A172 (cell line): ENCODE measurements around the gene SNX19. TPM values are rescaled to one million over a fixed set of nuclear protein-coding genes. Genes with fewer than 3 reads are reported as not detected.
"Not testable (repeated sequence)": the region's sequence is repeated elsewhere in the genome, so short reads cannot be mapped to it uniquely, and the experiment has no call there.

Source experiments
- DNase-seq: peaks from one replicate; pipeline ENCODE4 v3.0.0-alpha.2; 2015; ENCODE audit warnings: low spot score
- total RNA-seq: library from RNA; depleted of rRNA; stranded (reverse); fragments of >200 nt; shearing (Covaris generic); gene quantifications from 2 replicates; pipeline ENCODE4 v1.2.3, GENCODE V29; 2014

SNX19 gene
- total RNA-seq, 1 experiment from 2014 or later = 36.2 TPM

DNA sequence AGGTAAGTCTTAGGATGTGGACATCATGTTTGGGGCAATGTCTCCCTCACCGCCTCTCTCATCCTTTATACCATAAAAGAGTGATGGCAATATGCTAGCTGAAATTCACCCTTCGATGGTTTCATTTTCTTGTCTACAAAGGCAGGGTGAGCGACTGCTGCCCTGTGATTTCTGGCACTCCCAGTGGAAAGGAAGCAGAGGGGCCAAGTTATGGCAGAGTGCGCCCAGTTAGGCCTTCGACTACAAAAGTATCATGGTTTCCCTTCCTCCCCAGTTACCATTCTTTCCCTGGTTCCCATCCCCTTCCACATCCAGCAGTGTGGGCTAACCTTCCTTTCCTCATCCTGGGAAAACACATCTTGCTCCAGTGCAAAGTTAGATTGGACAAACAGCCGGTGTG, 43.8 kb downstream of the SNX19 start:
- no peak for DNase-seq

DNA sequence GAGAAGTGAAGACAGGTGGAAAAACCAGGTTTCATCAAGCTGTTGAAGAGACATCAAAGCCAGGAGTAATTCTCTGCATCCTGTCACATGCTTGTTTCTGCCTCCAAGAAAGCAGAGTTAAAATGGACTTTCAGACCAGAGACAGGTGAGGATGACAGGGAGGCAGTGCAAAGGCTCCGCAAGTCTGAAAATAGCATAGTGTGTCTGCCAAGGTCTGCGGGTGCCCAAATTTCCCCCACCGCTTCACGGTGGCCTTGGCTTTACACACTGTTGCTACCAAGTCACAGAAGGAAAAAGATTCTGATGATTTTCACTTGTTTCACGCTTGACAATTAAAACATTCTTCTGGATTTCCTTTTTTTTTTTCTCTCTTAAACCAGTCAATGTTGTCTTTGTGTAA, 44.2 kb downstream of the SNX19 start:
- no peak for DNase-seq

DNA sequence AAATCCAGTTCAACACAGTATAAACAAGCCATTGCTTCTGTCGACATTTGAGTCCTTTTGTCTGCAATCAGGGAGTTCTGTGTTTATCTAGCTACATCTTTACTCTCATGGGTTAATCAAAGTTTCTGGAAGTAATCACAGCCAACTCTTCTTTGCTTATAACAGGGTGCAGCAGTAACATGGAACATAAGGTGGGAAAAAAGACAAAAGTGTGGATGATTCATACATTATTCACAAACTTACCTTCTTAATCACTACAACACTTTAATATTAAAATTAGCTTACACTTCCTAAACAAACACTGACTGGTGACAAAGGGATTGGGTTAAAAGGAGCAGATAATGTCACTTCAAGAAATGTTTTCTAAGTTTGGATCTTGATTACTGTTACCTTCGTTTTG, 44.7 kb downstream of the SNX19 start:
- peak; percentile 51 for DNase-seq

DNA sequence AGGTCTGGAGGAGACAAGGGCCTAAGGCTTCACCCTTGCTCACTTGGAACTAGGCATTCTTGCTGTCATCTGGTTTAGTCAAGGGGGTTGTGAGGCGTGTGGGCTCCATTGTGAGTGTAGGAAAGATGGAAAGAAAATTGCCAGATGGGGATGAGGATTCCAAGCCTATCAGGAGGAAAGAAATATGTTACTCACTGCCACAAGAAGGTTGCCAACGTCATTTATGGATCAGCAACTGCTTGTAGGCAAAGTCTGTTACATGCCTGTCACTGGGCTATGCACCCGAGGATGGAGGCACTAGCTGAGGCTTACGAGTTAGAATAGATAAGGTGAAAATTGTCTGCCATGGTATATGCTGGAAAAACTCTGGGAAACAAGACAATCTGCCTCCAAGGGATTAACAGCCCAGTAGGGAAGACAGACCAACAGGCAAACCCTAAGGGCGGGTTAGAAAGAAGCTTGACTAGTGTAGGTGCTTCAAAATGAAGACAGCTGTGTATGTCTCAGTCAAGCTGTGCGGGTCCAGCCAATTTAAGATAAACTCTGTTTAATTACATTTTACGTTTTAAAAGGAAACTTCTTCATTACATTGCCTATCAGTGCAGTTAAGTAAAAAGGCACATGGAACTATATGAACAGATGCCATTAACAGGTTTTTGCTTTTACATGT, 47.4 kb downstream of the SNX19 start:
- DNase-seq = no peak

DNA sequence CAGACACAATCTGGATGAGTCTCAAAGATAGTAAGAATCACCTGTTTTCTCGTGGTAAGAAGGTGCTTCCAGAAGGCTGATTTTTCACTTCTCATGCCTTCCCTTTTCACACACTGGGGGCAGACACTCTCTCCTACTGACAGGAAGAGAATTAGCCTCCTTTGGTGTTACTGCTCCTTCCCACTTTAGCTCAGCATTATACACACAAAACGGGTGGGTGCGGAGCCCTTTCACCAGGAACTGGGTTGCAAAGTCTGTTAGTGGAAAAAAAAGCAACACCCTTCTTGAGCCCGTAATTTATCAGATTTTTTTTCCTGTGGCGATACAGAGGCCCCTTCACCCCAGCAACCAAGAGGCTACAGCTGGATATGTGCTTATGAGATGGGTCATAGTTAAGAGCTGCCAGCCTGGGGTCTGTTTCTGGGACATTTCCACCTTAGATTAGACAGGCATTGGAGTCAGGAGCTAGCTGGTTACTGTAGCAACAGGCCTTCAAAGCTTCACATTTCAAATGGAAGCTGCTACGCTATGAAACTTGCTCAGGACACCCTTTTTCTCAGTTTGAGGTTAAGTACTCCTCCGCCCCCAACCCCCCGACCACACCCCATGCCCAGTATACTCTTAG, 48.1 kb downstream of the SNX19 start:
- no peak for DNase-seq

DNA sequence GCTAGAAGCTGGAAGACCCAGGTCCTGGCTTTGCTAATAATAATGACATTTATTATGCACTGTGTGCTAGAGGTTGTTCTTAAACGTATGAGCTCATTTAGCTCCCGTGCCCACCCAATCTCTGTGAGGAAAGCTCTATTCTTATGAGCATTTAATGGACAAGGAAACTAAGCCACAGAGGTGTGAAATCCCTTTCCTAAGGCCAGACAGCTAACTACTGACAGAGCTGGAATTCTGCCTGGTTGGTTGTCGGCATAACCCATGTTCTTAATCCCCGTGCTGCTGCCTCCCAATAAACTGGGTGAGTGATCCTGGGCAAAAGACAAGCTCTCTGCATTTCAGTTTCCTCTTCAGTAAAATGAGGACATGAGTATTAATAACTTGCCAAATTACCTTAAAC, 49.4 kb downstream of the SNX19 start:
- no peak for DNase-seq

DNA sequence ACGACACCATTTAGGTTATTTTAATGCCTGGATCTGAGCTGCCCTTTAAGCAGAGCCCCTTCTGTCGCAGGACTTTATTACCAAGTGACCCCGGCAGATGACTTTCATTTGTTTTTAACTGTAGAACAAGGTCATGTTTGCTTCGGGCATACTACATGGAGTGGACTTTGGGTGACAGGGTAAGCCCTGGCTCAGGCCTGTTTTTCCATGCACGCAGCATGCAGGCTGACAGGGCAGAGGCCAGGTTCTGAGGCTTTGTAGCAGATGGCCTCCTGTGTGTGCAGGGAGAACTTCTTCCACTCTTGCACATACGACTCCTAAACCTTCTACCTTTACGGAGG, 50.5 kb downstream of the SNX19 start:
- DNase-seq = no peak

DNA sequence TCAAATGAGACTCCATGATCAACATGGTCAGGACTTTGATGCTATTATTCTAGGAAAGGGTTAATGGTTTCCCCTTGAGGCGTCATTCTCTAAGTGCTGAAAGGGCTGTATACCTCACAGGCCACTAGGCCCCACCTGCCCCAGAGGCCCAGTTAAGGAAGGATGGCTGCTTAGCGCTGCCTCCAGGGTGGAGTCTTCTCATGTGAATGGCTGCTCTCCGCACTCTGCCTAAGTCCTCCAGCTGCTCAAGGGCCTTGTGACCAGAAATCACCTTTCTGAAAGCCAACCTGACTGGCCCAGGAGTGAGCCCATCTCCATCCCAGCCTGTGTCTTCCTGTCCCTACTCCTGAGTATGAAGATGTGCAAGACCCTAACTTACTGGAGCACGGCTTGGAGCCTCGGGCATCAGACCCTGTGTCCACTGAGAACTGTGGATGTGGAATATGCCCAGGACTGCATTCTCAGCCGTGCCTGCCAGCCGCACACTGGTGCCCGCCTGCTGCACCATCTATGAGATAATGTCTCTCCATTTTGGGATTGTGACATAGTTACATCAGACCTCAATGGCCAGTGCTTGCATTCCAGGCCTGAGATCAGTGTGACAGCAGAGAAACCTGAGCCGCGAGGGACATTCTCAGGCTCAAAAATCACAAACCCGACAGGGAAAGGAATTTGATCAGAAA, 51.0 kb downstream of the SNX19 start:
- no peak for DNase-seq

DNA sequence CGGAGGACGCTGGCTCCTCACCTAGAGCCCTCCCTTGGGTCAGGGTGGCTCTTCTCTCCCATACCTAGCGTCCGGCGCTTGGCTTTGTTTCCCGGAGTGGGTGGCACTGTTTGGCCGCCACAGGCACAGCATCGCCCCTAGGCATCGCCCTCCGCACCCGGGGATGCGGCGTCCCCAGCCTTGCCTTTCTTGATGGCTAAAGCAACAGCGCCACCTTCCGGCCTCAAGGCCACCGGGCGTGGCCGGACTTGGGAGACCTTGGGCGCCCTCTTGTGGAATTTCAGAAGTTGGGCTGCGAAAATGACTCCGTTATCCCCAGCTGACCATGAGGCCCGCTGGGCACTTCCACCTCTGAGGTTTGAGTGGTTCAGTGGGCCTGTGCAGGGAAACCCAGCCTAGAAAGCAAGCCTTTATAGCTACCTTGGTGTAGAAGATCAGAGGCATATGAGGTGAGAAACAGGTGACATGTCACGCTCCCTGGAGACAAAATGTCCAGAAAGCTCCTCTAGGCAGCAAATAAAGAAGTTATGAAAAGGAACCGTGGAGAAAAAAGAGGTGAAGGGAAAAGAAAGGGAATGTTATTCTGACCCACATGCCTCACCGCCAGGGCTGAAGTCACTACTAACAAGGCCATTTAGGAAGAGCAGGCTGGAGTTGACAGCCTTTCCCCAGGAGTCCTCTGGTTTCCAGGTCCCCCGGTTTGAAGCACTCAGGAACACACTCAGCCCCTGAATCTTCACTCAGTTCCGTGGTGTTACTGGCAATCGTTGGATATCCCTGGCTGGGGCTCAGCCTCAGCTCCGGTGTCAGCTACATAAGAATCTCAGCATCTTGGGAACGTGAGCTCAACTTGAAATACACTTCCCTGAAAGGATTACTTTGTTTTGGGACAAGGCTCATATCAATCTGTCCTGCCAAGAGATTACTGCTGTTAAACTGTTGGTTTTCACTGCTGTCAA, 54.1 kb downstream of the SNX19 start:
- DNase-seq = peak; percentile 46

DNA sequence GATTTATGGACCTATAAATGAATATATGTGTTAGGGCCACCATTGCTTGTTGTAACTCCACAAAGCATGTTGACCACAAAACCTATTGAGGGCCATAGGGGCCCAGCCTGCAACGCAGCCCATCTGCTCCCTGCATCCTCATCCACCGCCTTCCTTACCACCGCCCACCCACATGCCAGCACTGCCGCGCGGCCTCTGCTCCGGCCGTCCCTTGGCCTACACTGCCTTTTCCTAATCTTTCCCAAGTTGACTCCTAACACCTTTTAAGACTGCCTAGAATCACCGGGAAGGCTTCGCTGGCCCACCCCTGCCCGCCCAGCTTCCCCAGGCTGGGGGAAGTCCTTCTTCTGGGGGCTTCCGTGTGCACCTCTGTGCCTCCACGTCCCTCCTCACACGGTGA, 55.0 kb downstream of the SNX19 start:
- no peak for DNase-seq

DNA sequence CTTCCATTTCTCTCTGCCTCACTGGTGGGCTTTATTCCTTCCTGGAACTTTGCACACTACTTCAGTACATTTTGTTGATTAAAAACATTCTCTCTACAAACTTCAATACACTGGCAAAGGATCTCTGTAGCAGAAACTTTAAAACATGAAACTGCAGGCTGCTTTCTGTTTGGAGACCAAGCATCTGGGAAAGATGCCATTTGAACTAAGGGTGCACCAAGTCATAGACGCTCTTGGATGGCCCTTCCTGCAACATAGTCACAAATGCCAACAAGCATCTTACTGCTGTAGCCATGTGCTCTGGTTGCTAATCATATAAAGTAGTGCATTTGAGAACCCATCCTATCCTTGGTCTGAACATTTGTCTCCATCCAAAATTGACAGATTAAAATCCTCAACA, 56.4 kb downstream of the SNX19 start:
- DNase-seq = no peak

DNA sequence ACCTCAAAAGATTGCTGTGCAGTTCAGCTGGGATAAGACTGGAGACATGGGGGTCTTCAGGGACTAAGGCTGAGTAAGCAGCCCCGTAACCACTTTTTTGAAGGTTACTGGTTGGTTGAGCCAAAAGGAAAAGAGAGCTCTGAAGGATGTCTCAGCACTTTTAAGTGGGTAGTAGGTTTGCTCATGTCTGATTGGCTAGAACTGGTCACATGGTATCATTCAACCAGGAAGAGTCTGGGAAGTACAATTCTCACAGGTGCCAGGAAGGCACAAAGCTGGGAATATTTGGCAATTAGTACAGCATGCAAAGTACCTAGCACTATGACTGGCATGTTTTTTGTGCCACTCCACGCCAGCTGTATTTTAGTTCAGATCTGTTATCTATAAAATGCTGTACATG, 58.1 kb downstream of the SNX19 start:
- DNase-seq = peak; percentile 16

DNA sequence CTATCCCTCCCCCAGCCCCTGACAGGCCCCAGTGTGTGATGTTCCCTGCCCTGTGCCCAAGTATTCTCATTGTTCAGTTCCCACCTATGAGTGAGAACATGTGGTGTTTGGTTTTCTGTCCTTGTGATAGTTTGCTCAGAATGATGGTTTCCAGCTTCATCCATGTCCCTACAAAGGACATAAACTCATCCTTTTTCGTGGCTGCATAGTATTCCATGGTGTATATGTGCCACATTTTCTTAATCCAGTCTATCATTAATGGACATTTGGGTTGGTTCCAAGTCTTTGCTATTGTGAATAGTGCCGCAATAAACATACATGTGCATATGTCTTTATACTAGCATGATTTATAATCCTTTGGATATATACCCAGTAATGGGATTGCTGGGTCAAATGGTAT, 60.6 kb downstream of the SNX19 start:
- DNase-seq = not testable (repeated sequence)

DNA sequence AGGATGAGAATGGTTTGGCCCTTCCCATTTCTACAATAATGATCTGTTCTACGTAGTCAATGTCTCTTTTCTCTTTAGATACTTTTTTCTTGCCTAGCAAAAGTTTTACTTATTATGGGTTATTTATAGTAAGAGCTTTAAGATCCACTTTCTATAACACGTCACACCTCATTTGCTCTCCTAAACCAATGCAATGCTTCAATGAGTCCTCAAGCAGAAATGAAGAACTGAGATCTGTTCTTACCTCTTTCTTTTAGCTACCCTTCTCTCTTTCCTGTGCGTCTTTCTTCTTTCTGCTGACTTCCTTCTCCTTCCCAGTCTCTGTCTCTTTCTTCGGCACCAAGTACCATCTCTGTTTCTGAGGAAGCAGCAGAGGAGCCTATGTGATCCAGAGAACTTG, 61.8 kb downstream of the SNX19 start:
- no peak for DNase-seq

DNA sequence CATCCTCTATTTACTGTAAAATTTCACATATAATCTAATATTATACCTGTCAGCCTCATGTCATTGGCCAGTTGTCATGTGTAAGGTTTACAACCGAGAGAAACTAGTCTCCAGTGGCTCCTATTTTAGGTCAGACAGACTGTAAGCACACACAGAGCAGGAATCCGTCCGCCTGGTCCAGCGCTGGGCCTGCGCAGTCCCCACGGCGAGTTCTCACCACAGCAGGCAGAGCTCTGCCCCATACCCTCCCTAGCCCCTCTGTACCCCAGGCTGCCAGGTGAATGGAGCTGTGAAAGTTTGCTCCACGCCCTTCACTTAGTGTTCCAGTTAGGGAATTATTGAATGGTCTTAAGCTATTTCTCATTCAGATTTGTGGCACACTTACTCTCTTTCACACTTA, 63.7 kb downstream of the SNX19 start:
- no peak for DNase-seq

DNA sequence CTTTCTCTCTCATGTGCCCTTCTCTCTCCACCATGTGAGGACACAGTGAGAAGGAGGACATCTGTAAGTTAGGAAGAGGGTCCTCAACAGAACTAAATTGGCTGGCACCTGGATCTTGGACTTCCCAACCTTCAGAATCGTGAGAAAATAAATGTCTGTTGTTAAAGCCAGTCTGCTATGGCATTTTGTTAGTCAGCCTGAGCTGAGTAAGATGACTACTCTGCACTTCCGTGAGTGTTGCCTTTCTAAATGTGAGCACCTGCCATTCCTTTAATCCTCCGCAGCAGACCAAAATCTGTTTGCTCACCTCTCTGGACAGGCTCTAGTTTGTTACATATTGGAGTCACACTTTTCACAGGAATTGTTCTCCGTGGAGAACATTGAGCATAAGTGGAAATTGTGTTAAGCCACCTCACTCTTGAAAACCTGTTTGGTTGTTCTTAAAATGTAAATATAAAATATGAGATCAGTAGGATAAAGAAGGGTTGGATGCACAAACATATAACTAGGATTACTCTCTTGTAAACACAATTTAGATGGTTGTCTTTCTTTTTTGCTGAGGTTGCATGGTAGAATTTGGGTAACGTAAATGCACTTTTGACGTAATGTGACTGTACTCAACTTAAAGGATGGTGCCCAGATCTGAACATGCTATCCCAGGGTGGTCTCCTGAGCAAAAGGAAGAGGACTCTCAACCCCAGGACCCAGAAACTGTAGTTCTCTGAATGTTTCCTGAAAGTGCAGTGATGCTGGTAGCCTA, 65.9 kb downstream of the SNX19 start:
- no peak for DNase-seq

DNA sequence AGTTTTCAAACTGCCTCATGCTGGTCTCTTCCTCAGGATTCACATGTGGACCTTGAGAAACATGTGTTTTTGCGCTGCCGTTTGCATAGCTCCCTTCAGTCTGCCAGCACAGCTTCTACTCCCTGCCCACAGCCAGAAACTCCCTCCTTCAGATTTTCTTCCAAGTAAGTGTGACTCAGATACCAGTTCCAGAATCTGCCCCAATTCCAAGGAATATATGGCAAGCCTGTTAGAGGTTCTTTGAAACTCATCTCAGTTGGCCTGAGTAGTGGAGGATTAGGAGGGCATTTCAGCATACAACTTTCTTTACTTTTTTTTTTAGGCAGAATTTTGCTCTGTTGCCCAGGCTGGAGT, 67.1 kb downstream of the SNX19 start:
- peak; percentile 29 for DNase-seq

DNA sequence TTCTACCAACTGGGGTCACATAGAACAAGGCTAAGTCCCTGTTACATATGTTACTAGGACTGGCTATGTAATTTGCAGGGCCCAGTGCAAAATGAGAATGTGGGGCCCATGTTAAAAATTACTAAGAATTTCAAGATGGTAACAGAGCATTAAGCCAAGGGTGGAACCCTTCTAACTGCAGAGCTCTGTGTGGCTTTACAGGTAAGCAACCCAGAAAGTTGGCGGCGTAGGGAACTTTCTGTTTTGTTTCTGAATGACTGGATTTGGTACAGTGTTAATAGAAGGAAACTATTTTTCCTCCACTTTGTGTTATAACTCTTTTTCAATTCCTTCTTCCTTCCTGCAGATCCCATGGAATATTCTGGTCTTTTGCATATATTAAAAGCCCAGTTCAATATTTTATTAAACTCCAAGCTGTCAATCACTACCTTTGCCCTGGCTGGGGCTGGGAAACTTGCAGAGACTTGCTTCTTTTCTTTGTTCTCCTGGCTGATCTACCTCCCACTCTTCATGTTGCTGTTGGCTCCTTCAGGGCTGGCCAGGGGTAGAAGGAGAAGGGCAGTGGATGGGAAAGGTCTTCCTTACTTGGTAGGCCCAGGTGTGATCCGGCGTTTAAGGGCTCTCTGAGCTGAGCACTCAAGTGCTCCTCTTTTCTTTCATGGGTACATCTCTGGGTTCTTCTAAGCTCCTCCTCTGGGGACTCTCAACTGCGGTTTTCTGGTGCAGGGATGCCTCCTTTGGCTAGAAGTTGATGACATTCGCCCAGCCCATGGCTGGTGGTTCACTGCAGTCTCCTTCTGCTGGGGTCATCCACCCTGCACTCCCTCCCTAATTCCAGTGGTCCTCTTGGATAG, 67.7 kb downstream of the SNX19 start:
- no peak for DNase-seq

DNA sequence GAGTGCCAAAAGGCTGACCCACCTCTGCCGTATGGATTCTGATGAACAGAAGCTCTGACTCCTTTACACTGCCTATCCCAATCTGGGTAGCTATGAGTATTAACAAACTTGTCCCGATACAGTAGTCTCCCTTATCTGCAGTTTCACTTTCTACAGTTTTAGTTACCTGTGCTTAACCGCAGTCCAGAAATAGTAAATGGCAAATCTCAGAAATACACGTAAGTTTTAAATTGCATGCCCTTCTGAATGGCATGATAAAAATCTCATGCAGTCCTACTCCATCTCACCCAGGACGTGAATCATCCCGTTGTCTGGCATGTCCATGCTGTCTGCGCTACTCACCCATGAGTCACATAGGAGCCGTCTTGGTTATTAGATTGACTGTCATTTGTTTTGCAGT, 68.8 kb downstream of the SNX19 start:
- DNase-seq = peak; percentile 83

DNA sequence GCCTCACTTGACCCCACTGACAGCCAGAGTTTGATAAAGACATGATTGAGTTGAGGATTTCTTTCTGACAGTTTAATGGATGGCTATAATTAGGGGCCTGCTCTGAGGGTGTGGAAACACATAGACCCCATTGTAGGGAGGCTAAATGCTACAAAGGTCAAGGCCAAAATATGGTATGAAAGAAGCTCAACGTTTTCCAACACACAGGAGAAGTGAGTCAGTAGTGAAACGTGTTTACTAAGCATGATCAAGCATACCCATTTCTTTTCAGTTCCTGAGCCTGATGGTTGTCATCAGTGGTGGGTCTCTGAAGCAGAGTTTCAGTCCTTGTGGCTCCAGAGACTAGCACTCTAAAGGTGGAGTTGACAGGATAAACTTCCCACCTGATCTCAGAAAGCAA, 69.7 kb downstream of the SNX19 start:
- DNase-seq = no peak

DNA sequence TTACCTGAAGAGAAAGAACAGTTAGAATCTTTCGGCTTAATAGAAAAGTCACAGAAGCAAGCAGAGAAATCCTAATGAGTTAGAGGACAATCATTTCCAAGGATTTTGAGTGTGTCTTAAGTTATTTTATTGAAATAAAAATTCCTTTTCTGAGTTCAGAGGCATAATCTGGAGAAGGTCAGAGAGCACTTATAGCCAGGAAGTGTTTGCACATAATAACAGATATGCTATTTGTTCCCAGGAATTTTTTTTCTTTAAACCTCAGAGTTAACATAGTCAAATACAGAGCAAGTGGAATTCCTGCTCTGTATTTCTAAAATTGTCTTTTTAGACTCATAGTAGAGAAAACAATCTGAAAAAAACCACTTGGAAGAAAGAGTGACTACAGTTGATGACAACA, 74.3 kb downstream of the SNX19 start:
- DNase-seq = no peak
